SU-DHL-6 (cell line): Measurements from ENCODE around the gene TMEM97.
A peak's percentile ranks its signal among the peaks of the same experiment; 100 is the strongest.

Experiments
- H2AFZ ChIP-seq: fragments of 200-600 bp; sonication (generic); 2 replicates; pipeline ENCODE4 v1.6.1; 2014; ENCODE audit warnings: low read depth, mild to moderate bottlenecking, moderate library complexity, mixed read lengths, antibody characterized with exemption, low read length; ENCODE audit not compliant: severe bottlenecking
- H3F3A ChIP-seq: fragments of 200-600 bp; shearing (Covaris generic); 2 replicates; pipeline ENCODE4 v1.6.0; 2016; ENCODE audit warnings: antibody characterized with exemption, mild to moderate bottlenecking; ENCODE audit not compliant: insufficient read depth
- H3K27ac ChIP-seq: fragments of 200-600 bp; sonication (generic); 2 replicates; pipeline ENCODE4 v1.5.1; 2016; ENCODE audit warnings: low read depth, mild to moderate bottlenecking, low read length, moderate library complexity, mixed read lengths
- H3K27me3 ChIP-seq: fragments of 200-600 bp; sonication (generic), shearing (Covaris generic); 2 replicates; pipeline ENCODE4 v1.6.0; 2014; ENCODE audit warnings: mild to moderate bottlenecking, low read length
- H3K36me3 ChIP-seq: fragments of 200-600 bp; sonication (generic); 2 replicates; pipeline ENCODE4 v1.6.1; 2014; ENCODE audit warnings: mild to moderate bottlenecking, low read length, mixed read lengths
- H3K4me2 ChIP-seq: fragments of 300-600, 200-600 bp; shearing (Covaris generic), sonication (generic); 2 replicates; pipeline ENCODE4 v1.6.0; 2014; ENCODE audit warnings: low read length, low read depth, mild to moderate bottlenecking; ENCODE audit not compliant: poor library complexity, severe bottlenecking
- H3K4me3 ChIP-seq: fragments of 200-600 bp; sonication (generic); 2 replicates; pipeline ENCODE4 v1.5.1; 2014; ENCODE audit warnings: antibody characterized with exemption, low read length, mild to moderate bottlenecking, mixed read lengths; ENCODE audit not compliant: insufficient read depth, poor library complexity, severe bottlenecking
- H3K79me2 ChIP-seq: fragments of 200-600 bp; sonication (generic); 2 replicates; pipeline ENCODE4 v1.6.1; 2014; ENCODE audit warnings: mild to moderate bottlenecking, low read length, moderate library complexity; ENCODE audit not compliant: insufficient read depth
- H3K9ac ChIP-seq: fragments of 200-600 bp; sonication (generic); 2 replicates; pipeline ENCODE4 v1.7.0; 2014; ENCODE audit warnings: mild to moderate bottlenecking, low read length
- H3K9me2 ChIP-seq: fragments of 200-600 bp; sonication (generic); replicated peaks from 2 replicates; pipeline ENCODE4 v1.6.1; 2014; ENCODE audit warnings: low read length; ENCODE audit not compliant: insufficient read depth
- H3K9me3 ChIP-seq: fragments of 200-600 bp; sonication (generic); 2 replicates; pipeline ENCODE4 v1.6.1; 2014; ENCODE audit warnings: low read length, mixed read lengths; ENCODE audit not compliant: insufficient read depth
- H4K20me1 ChIP-seq: fragments of 200-600 bp; sonication (generic); 2 replicates; pipeline ENCODE4 v1.6.1; 2014; ENCODE audit warnings: low read depth, mild to moderate bottlenecking, antibody characterized with exemption, low read length, moderate library complexity, mixed read lengths
- EZH2phosphoT487 ChIP-seq: fragments of 200-600 bp; sonication (generic), shearing (Covaris generic); conservative IDR thresholded peaks from 2 replicates; pipeline ENCODE4 v1.6.1; 2018; ENCODE audit warnings: mild to moderate bottlenecking, antibody characterized with exemption, low read length, moderate library complexity, mixed read lengths
- TF ChIP-seq, protein P1 (sequence below): fragments of 200-600 bp; sonication (generic); IDR thresholded peaks from one replicate; pipeline ENCODE4 v1.5.1; 2017; ENCODE audit warnings: antibody characterized with exemption, mild to moderate bottlenecking, low read length, moderate library complexity; ENCODE audit not compliant: insufficient read depth, poor library complexity, severe bottlenecking

TMEM97 gene

DNA sequence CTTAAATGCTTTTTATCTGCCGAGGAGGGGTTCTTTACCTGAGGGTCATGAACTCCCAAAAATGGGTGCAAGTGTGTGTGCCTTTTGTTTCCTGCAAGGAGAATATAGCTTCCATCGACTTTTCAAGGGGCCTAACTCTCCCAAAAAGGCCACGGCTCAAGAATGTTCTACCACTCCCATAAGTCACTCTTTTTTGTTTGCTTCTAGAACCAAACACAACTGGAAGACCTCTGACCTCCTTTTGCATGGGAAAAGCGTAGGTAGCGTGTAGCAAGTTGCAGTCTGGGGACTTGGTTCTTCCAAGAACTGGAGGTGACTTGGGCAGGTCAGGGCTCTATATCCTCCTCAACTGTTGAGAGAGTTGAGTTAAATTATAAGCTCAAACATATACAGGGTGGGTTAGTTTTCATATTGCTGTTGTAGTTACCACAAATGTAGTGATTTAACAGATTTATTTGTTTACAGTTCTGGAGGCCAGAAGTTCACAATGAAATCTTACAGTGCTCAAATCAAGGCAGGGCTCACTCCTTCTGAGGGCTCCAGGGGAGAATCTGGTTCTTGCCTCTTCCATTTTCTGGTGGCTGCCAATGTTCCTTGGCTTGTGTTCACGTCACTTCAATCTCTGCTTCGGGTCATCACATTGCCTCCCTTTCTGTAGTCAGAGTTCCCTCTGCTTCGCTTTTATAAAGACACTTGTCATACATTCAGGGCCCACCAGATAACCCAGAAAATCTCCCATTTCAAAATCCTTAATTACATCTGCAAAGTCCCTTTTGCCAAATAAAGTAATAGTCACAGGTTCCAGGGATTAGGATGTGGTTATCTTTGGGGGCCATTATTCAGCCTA is 1.4 kb downstream of the TMEM97 start:
- H3K36me3 ChIP-seq: no peaks in the 10 kb centered on the region
- H3K9me3 ChIP-seq: no peaks in the 10 kb centered on the region
- no peaks in the 10 kb centered on the region for H3K27me3 ChIP-seq
- peak overlapping the region; percentile 90 for H3K4me2 ChIP-seq
- no peaks in the 10 kb centered on the region for H3F3A ChIP-seq
- peak overlapping the region; percentile 92 for H3K4me3 ChIP-seq
- H3K27ac ChIP-seq: peak overlapping the region; percentile 56; the same call in 1 of the 2 replicates
- TF ChIP-seq EZH2phosphoT487: no peak
- TF ChIP-seq, protein P1, sequence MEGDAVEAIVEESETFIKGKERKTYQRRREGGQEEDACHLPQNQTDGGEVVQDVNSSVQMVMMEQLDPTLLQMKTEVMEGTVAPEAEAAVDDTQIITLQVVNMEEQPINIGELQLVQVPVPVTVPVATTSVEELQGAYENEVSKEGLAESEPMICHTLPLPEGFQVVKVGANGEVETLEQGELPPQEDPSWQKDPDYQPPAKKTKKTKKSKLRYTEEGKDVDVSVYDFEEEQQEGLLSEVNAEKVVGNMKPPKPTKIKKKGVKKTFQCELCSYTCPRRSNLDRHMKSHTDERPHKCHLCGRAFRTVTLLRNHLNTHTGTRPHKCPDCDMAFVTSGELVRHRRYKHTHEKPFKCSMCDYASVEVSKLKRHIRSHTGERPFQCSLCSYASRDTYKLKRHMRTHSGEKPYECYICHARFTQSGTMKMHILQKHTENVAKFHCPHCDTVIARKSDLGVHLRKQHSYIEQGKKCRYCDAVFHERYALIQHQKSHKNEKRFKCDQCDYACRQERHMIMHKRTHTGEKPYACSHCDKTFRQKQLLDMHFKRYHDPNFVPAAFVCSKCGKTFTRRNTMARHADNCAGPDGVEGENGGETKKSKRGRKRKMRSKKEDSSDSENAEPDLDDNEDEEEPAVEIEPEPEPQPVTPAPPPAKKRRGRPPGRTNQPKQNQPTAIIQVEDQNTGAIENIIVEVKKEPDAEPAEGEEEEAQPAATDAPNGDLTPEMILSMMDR: no peak
- H3K9ac ChIP-seq: peak overlapping the region; percentile 91
- H4K20me1 ChIP-seq: peaks cover 10% of the 10 kb centered on the region; the same call in 1 of the 2 replicates
- H2AFZ ChIP-seq: no peak overlapping the region
- peaks cover 65% of the 10 kb centered on the region for H3K79me2 ChIP-seq
- no peaks in the 10 kb centered on the region for H3K9me2 ChIP-seq

DNA sequence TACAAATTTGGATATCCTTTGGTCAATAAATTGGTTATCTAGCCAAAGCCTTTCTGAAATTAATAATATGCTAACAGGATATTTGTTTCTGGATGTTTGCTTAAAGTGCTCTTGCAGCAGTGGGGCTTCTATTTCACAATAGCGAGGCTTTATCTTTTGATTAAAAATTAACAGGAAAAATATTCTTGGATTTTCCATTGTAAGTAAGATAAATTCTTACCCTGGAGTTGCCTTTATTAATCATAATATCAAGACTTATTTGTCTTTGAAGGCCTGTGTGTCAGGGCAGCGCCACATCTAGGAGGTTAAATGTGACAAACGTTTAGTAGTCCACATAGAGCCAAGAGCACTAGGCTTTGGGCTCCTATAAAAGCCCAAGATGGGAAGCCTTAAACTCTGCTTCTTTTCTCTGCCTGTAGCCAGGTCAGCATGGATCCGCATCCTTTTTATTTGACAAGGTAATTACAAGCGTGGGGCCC is 5.3 kb downstream of the TMEM97 start:
- no peak overlapping the region for H3K9ac ChIP-seq
- H3F3A ChIP-seq: no peaks in the 10 kb centered on the region
- no peak overlapping the region for H3K27ac ChIP-seq
- H2AFZ ChIP-seq: no peak overlapping the region
- no peak overlapping the region for H3K4me2 ChIP-seq
- peaks cover 13% of the 10 kb centered on the region; the same call in 1 of the 2 replicates for H4K20me1 ChIP-seq
- H3K9me3 ChIP-seq: no peaks in the 10 kb centered on the region
- H3K79me2 ChIP-seq: peaks cover 66% of the 10 kb centered on the region
- H3K9me2 ChIP-seq: no peaks in the 10 kb centered on the region
- H3K4me3 ChIP-seq: no peak overlapping the region
- H3K36me3 ChIP-seq: peaks cover 12% of the 10 kb centered on the region
- H3K27me3 ChIP-seq: no peaks in the 10 kb centered on the region
- TF ChIP-seq, protein P1: no peak
- no peak for TF ChIP-seq EZH2phosphoT487

DNA sequence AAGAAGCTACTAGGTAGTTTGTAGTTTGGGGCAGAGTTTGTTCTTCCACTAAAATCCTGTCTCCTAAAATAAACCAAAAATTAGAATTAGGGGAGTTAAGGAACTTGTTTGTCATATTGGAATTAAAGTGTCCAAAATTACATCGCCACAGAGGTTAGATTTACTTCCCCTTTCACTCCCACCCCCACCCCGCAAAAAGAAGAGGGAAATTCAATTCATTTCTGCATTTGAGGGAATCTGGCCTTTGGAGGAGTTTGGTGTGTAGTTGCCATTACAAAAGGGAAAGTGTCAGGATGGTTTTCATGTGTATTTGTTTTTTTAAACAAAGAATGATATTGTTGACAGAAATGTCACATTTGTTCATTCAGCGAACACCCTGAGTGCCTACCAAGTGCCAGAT is 5.8 kb downstream of the TMEM97 start:
- Histone ChIP-seq H4K20me1 (peaks cover 13% of the 10 kb centered on the region; the same call in 1 of the 2 replicates), H3K4me2 (no peak overlapping the region), H3K27me3 (no peaks in the 10 kb centered on the region), H3K79me2 (peaks cover 62% of the 10 kb centered on the region), H3K9ac (no peak overlapping the region), H3K4me3 (no peak overlapping the region), H3K36me3 (peaks cover 12% of the 10 kb centered on the region), H3K9me3 (no peaks in the 10 kb centered on the region), H3K27ac (no peak overlapping the region), H2AFZ (no peak overlapping the region), H3K9me2 (no peaks in the 10 kb centered on the region), H3F3A (no peaks in the 10 kb centered on the region)
- TF ChIP-seq, protein P1: no peak
- TF ChIP-seq EZH2phosphoT487: no peak
